Fibroblast of lung (primary cell): Measurements from ENCODE around the gene C11orf68. TPM values are rescaled to one million over a fixed set of nuclear protein-coding genes. Genes with fewer than 3 reads are reported as not detected.
A peak's percentile ranks its signal among the peaks of the same experiment; 100 is the strongest.

Experiments
- DNase-seq, 2 donors: peaks; one replicate each; pipeline versions ENCODE4 v3.0.0 to v3.0.0-alpha.2; 2010; ENCODE audit warnings: low read depth in 2 of 2
- H2AFZ ChIP-seq: 2 replicates; pipeline ENCODE4 v1.5.1; 2012; ENCODE audit warnings: low read length, control low read depth, inconsistent platforms
- H3K27ac ChIP-seq: 2 replicates; pipeline ENCODE4 v1.5.1; 2011; ENCODE audit warnings: low read length, control low read depth; ENCODE audit not compliant: insufficient read depth
- H3K27me3 ChIP-seq: 2 replicates; pipeline ENCODE4 v1.5.1; 2011; ENCODE audit warnings: mild to moderate bottlenecking, low read length; ENCODE audit not compliant: control insufficient read depth, insufficient read depth
- H3K36me3 ChIP-seq: 2 replicates; pipeline ENCODE4 v1.5.1; 2011; ENCODE audit warnings: low read length; ENCODE audit not compliant: control insufficient read depth, insufficient read depth
- H3K4me1 ChIP-seq: 2 replicates; pipeline ENCODE4 v1.5.1; 2011; ENCODE audit warnings: low read length; ENCODE audit not compliant: control insufficient read depth, insufficient read depth; ENCODE audit errors: extremely low read depth
- H3K4me2 ChIP-seq: 2 replicates; pipeline ENCODE4 v1.5.1; 2011; ENCODE audit warnings: low read length, control low read depth; ENCODE audit not compliant: insufficient read depth; ENCODE audit errors: extremely low read depth
- H3K4me3 ChIP-seq, 4 experiments: fragments of 200-600 bp in 1 of 4; sonication (generic) in 1 of 4; replicated peaks in 1 of 4; 2 replicates each; pipeline ENCODE4 v1.5.1; 2011 to 2016; ENCODE audit warnings: low read length in 4 of 4, low read depth in 3 of 4, mild to moderate bottlenecking in 3 of 4, control low read depth in 2 of 4, inconsistent platforms in 1 of 4, mixed read lengths in 1 of 4; ENCODE audit not compliant: insufficient read depth in 1 of 4; ENCODE audit errors: control extremely low read depth in 1 of 4
- H3K79me2 ChIP-seq: 2 replicates; pipeline ENCODE4 v1.5.1; 2012; ENCODE audit warnings: mild to moderate bottlenecking, low read length, inconsistent platforms; ENCODE audit not compliant: control insufficient read depth, insufficient read depth
- H3K9ac ChIP-seq: 2 replicates; pipeline ENCODE4 v1.5.1; 2011; ENCODE audit warnings: mild to moderate bottlenecking, low read length, control low read depth; ENCODE audit not compliant: insufficient read depth
- H3K9me3 ChIP-seq: 2 replicates; pipeline ENCODE4 v1.5.1; 2012; ENCODE audit warnings: low read depth, low read length; ENCODE audit not compliant: control insufficient read depth, insufficient read depth
- H4K20me1 ChIP-seq: 2 replicates; pipeline ENCODE4 v1.5.1; 2011; ENCODE audit warnings: low read length; ENCODE audit not compliant: control insufficient read depth, insufficient read depth; ENCODE audit errors: extremely low read depth
- EZH2 ChIP-seq: IDR thresholded peaks from 2 replicates; pipeline ENCODE4 v1.5.1; 2012; ENCODE audit warnings: low read length, control low read depth, mild to moderate bottlenecking; ENCODE audit errors: missing control alignments
- polyA plus RNA-seq, 2 donors: library from polyadenylated mRNA; depleted of rRNA in 1 of 2; stranded (reverse) in 1 of 2; unstranded in 1 of 2; fragments of >200 nt; gene quantifications; 2 replicates each; pipeline ENCODE4 v1.2.1, GENCODE V29; 2011 to 2012; ENCODE audit warnings: missing spikeins in 1 of 2
- total RNA-seq: library from RNA; depleted of rRNA; stranded (reverse); fragments of >200 nt; gene quantifications from 2 replicates; pipeline ENCODE4 v1.2.1, GENCODE V29; 2014
- TF ChIP-seq, protein P1 (sequence below), 2 donors: IDR thresholded peaks in 1 of 2; conservative IDR thresholded peaks in 1 of 2; 1 replicate in 1 of 2; 2 replicates in 1 of 2; pipeline ENCODE4 v1.5.1; 2011 to 2012; ENCODE audit warnings: low read length in 2 of 2, control low read depth in 1 of 2, inconsistent platforms in 1 of 2, low read depth in 1 of 2, mild to moderate bottlenecking in 1 of 2

Gene C11orf68
- total and polyA plus RNA-seq, 2 donors (not counting 1 experiment from before 2014, with no cell fraction given) = 26.6 to 27.6 TPM

DNA sequence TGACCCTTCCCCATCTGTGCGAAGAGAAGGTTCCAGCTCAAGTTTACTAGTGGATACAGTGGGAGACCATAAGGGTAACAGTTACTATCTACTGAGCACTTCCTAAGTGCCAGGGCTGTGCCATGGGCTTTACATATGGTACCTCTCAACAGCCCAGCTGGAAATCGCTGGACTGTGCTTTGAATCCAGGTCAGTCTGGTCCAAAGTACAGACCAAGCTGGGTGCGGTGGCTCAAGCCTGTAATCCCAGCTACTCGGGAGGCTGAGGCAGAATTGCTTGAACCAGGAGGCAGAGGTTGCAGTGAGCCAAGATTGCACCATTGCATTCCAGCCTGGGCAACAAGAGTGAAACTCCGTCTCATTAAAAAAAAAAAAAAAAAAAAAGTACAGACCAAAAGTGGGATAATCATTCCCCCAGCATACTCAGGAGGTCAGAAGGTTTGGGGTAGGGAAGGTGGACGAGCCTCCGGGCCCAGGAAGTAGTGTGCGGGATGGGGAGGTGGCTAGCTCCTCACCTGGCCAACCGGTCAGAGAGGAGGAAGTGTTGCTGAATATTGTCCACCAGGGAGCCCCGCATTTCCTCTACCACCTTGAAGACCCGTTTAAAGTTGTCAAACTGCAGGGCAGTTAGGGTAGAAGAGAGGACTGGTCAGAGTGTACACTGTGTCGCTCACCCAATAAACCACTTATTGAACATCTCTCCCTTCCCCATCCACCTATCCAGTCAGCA lies 32.9 kb downstream of the C11orf68 start:
- H3K27me3 ChIP-seq = no peaks in the 10 kb centered on the region
- H2AFZ ChIP-seq = no peak overlapping the region
- H3K27ac ChIP-seq = no peak overlapping the region
- DNase-seq = no peak
- H3K4me2 ChIP-seq = no peak overlapping the region
- no peak overlapping the region for H3K9ac ChIP-seq
- peaks cover 29% of the 10 kb centered on the region for H3K79me2 ChIP-seq
- peaks cover 14% of the 10 kb centered on the region for H3K4me1 ChIP-seq
- H3K9me3 ChIP-seq = no peaks in the 10 kb centered on the region
- no peak overlapping the region for H3K4me3 ChIP-seq
- TF ChIP-seq, protein P1, sequence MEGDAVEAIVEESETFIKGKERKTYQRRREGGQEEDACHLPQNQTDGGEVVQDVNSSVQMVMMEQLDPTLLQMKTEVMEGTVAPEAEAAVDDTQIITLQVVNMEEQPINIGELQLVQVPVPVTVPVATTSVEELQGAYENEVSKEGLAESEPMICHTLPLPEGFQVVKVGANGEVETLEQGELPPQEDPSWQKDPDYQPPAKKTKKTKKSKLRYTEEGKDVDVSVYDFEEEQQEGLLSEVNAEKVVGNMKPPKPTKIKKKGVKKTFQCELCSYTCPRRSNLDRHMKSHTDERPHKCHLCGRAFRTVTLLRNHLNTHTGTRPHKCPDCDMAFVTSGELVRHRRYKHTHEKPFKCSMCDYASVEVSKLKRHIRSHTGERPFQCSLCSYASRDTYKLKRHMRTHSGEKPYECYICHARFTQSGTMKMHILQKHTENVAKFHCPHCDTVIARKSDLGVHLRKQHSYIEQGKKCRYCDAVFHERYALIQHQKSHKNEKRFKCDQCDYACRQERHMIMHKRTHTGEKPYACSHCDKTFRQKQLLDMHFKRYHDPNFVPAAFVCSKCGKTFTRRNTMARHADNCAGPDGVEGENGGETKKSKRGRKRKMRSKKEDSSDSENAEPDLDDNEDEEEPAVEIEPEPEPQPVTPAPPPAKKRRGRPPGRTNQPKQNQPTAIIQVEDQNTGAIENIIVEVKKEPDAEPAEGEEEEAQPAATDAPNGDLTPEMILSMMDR (conservative IDR thresholded peaks at IDR 0.05 in 1 of 2, IDR thresholded peaks at IDR 0.05 in 1 of 2; ENCODE audit: low read depth in 1 of 2, low read length in 2 of 2) = no peak
- TF ChIP-seq EZH2 = no peak
- peaks cover 35% of the 10 kb centered on the region for H3K36me3 ChIP-seq
- no peaks in the 10 kb centered on the region for H4K20me1 ChIP-seq

DNA sequence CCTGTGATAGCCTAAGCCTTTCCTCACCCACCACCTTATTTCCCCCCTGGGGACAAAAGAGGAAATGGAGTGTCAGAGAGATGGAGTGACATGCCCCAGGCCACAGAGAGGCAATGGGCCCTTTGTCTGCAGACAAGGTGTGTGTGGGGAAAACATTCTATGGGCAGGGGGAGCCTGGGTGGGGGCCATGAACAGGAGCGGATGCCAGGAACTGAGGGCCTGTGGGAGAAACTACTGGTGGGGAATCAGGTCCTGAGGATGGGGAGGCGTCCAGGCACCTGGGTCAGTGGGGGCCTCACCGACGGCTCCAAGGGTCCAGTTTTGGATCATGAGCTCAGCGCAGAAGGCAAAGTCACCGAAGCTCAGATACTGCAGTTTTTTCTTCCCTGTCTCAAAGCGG lies 33.6 kb downstream of the C11orf68 start:
- Histone ChIP-seq H3K9ac (no peak overlapping the region), H3K27ac (no peak overlapping the region), H3K79me2 (peaks cover 25% of the 10 kb centered on the region), H3K27me3 (no peaks in the 10 kb centered on the region), H3K9me3 (no peaks in the 10 kb centered on the region), H4K20me1 (no peaks in the 10 kb centered on the region), H3K4me1 (peaks cover 14% of the 10 kb centered on the region), H2AFZ (no peak overlapping the region), H3K4me2 (no peak overlapping the region), H3K4me3 (no peak overlapping the region), H3K36me3 (peaks cover 35% of the 10 kb centered on the region)
- no peak for DNase-seq
- TF ChIP-seq EZH2 = no peak
- TF ChIP-seq, protein P1 (conservative IDR thresholded peaks at IDR 0.05 in 1 of 2, IDR thresholded peaks at IDR 0.05 in 1 of 2; ENCODE audit: low read depth in 1 of 2, low read length in 2 of 2) = no peak

- H3K36me3 ChIP-seq = peaks cover 35% of the 10 kb centered on the region
- no peak overlapping the region for H2AFZ ChIP-seq
Measured at GRCh38 chr11:65884716-65885092, 34.2 kb downstream of the C11orf68 start.

More at GRCh38 chr11:65884716-65885092, 34.2 kb downstream of the C11orf68 start:
- no peak overlapping the region for H3K27ac ChIP-seq
- H3K4me2 ChIP-seq = peak overlapping the region; percentile 15
- H3K9me3 ChIP-seq = no peaks in the 10 kb centered on the region
- H3K4me3 ChIP-seq = no peak overlapping the region
- H3K9ac ChIP-seq = no peak overlapping the region
- no peaks in the 10 kb centered on the region for H3K27me3 ChIP-seq
- no peaks in the 10 kb centered on the region for H4K20me1 ChIP-seq
- peaks cover 9% of the 10 kb centered on the region for H3K4me1 ChIP-seq
- peak; percentile 61 to 72 for DNase-seq
- TF ChIP-seq EZH2 = no peak
- TF ChIP-seq, protein P1 (conservative IDR thresholded peaks at IDR 0.05 in 1 of 2, IDR thresholded peaks at IDR 0.05 in 1 of 2; ENCODE audit: low read depth in 1 of 2, low read length in 2 of 2) = peak; percentile 99
- peaks cover 25% of the 10 kb centered on the region for H3K79me2 ChIP-seq
